Measurements from ENCODE around the gene PPARD.

Gene PPARD

DNA sequence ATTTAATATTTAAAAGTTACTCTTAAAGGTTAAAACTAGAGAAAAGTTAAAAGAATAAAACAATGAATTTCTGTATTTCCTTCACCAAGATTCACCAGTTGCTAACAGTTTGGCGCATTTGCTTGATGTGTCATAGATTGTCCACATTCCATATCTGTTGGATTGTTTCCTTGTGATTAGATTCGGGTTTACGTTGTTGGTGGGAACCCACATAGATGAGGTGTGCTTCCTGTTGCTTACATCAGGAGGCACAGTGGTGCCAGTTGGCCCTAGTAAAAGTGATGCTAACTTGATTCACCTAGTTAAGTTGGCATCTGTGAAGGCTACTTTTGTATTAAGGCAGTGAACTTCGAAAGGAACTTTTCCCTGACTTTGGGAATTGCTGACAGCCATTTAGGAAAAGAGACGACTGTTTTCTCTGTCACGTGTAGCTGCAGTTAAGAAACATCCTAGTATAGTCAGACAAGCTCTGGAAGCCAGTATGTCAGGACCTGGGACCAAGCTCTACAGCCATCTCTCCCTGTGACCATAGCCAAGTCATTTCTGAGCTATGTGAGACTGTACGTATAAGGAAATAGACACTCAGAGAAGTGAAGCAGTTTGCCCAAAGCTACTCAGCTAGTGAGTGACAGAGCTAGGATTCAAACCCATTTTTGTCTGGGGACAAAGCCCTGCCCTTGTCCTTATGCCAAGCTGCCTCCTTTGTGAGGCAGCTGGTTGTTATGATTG is 49.0 kb downstream of the PPARD start:
- Mint-ChIP-seq H3K36me3 (peaks cover 6% of the 10 kb centered on the region), H3K4me1 (peaks cover 34% of the 10 kb centered on the region), H3K27me3 (no peaks in the 10 kb centered on the region), H3K4me3 (no peak overlapping the region), H3K27ac (no peak overlapping the region), H3K9me3 (no peaks in the 10 kb centered on the region)
- DNase-seq (ENCODE audit: low spot score in 2 of 2) = no peak
- no peak for ATAC-seq (ENCODE audit: low read depth)

DNA sequence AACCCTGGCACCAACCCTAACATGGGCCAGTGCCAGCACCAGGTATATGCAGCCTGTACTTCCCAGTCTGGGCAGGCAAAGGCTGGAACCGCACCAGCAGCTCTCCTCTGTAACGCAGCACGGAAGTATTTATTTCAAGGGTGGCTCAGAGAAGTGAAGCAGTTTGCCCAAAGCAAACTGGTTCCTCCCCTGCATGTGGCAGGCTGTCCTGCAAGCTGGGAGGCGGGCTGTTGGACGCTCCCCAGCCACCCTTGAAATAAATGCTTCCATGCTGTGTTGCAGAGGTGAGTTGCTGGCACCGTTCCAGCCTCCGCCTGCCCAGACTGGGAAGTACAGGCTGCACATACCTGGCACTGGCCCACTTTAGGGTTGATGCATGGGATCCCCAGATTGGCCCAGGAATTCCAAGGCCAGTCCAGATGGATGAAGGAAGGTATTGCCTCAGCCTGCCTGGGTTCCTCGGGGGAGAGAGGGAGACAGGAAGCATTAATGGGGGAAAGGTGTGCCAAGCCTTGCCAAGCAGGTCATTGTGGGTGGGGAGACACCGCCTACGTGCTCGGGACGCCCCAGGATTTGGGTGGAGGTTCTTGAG is 49.8 kb downstream of the PPARD start:
- Mint-ChIP-seq H3K36me3 (peaks cover 4% of the 10 kb centered on the region), H3K4me3 (no peak overlapping the region), H3K27me3 (no peaks in the 10 kb centered on the region), H3K9me3 (no peaks in the 10 kb centered on the region), H3K27ac (no peak overlapping the region), H3K4me1 (peaks cover 33% of the 10 kb centered on the region)
- DNase-seq (ENCODE audit: low spot score in 2 of 2) = no peak
- no peak for ATAC-seq (ENCODE audit: low read depth)

DNA sequence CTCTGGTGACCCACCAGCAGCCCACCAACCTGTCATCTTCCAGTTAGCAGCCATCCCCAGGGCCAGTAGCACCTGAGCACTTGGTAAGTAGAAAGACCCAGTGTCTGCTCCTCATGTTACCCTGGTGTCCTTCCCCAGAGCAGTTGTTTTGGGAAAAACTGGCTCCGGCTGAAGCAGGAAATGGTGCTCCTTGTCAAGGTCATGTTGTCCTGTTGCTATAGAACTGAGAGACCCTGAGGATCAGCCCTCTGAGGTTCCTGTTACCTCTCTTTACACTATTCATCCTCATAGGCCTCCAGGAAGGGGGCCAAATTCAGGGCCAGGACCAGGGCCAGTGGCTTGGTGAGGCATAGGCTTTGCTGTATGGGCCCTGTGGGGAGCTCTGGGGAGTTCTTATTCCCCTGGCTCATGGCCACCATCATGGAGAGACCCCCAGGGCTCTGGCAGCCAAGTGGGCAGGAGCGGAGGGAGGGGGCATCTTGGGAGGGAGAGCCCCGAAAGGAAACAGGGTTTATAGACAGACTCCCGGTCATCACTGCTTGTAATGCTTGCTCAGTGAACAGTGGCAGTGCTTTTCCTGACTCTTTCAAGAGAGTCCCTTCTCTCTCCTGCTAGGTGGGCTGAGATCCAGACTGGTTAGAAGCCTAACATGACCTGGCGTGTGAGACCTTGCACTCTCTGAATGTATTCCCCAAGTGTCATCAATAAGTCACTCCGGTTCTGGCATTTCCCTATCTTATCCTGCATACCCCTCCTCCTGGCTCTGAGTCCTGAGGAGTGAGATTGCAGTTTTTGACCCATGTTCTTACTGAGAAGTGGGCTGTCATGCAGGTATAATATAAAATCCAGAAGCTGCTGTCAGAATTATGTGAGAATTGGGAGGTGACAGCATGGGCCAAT is 50.7 kb downstream of the PPARD start:
- H3K27me3 Mint-ChIP-seq = no peaks in the 10 kb centered on the region
- DNase-seq (ENCODE audit: low spot score in 2 of 2) (no peak), ATAC-seq (ENCODE audit: low read depth) (no peak)
- H3K9me3 Mint-ChIP-seq = no peaks in the 10 kb centered on the region
- no peak overlapping the region for H3K4me3 Mint-ChIP-seq
- peak overlapping the region; percentile 86 for H3K27ac Mint-ChIP-seq
- peaks cover 32% of the 10 kb centered on the region for H3K4me1 Mint-ChIP-seq
- H3K36me3 Mint-ChIP-seq = peaks cover 5% of the 10 kb centered on the region

DNA sequence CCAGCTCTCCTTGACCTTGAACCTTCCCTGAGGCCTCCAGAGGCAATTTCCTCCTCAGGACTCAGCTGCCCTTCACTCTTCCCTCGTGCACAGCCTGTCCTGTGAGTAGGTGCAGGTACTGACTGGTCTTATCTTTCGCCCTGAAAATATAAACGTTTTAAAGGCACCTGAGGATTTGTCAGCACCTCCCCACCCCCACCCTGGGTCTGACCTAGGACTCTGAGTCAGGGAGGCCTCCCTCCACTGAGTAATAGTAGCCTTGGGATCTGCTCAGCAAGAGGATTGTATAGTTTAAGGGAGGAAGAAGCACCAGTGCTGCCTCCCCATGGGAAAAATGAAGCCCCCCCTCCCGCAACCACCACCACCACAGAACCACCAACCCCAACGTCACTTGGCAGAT is 54.6 kb downstream of the PPARD start:
- no peak for DNase-seq (ENCODE audit: low spot score in 2 of 2)
- H3K4me3 Mint-ChIP-seq = no peak overlapping the region
- peaks cover 32% of the 10 kb centered on the region for H3K4me1 Mint-ChIP-seq
- no peak for ATAC-seq (ENCODE audit: low read depth)
- H3K27ac Mint-ChIP-seq = no peak overlapping the region
- no peaks in the 10 kb centered on the region for H3K27me3 Mint-ChIP-seq
- peaks cover 12% of the 10 kb centered on the region for H3K36me3 Mint-ChIP-seq
- no peaks in the 10 kb centered on the region for H3K9me3 Mint-ChIP-seq

DNA sequence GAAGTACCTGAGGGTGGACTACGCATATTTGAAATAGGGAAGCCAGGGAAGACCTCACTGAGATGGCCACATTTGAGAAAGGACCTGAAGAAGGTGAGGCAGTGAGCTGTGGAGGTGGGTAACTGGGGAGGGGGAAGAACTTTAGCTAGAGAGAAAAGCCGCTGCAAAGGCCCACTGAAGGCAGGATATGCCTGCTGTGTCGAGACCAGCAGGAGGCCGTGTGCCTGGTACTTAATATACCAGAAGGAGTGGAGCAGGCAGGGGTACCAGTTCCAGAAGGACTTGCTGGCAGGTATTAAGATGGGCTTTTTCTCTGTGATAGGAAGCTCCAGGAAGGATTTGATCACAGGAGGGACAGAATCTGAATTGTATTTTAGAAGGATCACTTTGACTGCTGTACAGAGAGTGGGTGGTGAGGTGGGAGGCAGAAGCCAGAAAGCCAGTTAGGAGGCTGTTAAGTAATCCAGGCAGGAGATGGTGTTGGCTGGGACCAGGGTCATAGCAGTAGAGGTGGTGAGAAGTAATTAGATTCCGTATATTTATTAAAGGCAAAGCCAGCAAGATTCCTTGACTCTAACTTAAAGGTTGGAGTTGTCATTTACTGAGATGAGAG is 55.6 kb downstream of the PPARD start:
- Mint-ChIP-seq H3K36me3 (peaks cover 12% of the 10 kb centered on the region), H3K27ac (peak overlapping the region; percentile 2), H3K4me1 (peaks cover 24% of the 10 kb centered on the region), H3K4me3 (no peak overlapping the region), H3K27me3 (no peaks in the 10 kb centered on the region), H3K9me3 (no peaks in the 10 kb centered on the region)
- ATAC-seq (ENCODE audit: low read depth) = no peak
- no peak for DNase-seq (ENCODE audit: low spot score in 2 of 2)

DNA sequence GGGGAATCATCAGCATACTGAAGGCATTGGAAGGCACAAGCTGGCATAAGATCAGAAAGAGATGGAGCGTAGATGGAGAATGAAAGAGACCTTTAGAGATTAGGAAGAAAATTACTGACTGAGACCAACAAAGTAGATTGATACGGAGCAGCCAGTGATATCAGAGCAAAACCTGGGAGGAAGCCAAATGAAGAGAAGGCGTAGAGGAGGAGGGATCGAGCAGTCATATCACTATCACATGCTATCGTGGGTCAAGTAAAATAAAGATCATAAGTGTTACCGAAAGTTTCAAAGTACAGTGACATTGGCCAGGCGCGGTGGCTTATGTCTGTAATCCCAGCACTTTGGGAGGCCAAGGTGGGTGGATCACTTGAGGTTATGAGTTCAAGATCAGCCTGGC is 56.2 kb downstream of the PPARD start:
- ATAC-seq (ENCODE audit: low read depth) (no peak), DNase-seq (ENCODE audit: low spot score in 2 of 2) (no peak)
- Mint-ChIP-seq H3K9me3 (no peaks in the 10 kb centered on the region), H3K4me3 (no peak overlapping the region), H3K4me1 (peaks cover 20% of the 10 kb centered on the region), H3K36me3 (peaks cover 13% of the 10 kb centered on the region), H3K27ac (peak overlapping the region; percentile 2), H3K27me3 (no peaks in the 10 kb centered on the region)

DNA sequence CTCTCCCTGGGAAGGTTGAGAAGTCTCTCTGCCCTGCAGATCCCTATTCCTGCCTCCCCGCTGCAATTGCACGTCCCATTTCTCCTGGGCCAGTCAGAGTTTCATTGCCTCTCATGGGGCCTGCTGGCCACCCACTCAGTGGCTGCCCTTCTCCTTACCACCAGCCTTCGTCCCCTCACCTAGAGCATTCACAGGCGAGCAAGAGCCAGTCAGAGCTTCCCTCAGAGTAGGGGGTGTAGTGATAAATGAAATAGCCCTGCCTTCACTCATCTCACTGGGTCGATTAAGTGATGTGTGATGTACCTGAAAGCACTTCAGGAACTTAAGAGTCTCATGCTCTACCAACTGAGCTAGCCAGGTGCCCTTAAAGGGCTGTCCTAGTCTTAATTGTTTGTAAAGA is 57.8 kb downstream of the PPARD start:
- H3K4me1 Mint-ChIP-seq = peaks cover 15% of the 10 kb centered on the region
- H3K27me3 Mint-ChIP-seq = no peaks in the 10 kb centered on the region
- no peak for ATAC-seq (ENCODE audit: low read depth)
- H3K4me3 Mint-ChIP-seq = no peak overlapping the region
- DNase-seq (ENCODE audit: low spot score in 2 of 2) = no peak
- H3K27ac Mint-ChIP-seq = no peak overlapping the region
- no peaks in the 10 kb centered on the region for H3K9me3 Mint-ChIP-seq
- H3K36me3 Mint-ChIP-seq = peaks cover 14% of the 10 kb centered on the region

DNA sequence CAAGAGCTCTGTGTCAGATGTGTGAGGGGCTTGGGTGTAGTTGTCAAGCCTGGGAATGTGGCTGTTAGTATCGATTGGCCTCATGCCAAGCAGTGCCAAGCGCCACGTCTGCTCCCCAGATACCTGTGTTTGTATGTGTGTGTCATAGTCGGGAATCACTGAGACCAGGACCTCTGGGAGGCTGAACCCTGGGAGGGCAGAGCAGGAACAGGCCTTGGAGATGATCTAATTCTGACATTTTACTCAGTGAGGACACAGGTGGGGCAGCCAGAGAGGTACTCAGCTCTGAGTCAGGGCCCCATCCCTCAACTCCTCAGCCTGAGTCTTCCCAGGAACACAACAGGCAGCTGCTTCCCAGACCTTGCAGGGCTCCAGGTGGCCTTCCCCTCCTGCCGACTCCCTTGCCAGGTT is 58.5 kb downstream of the PPARD start:
- ATAC-seq (ENCODE audit: low read depth) (no peak), DNase-seq (ENCODE audit: low spot score in 2 of 2) (no peak)
- Mint-ChIP-seq H3K9me3 (no peaks in the 10 kb centered on the region), H3K36me3 (peaks cover 14% of the 10 kb centered on the region), H3K27ac (no peak overlapping the region), H3K4me1 (peaks cover 11% of the 10 kb centered on the region), H3K27me3 (no peaks in the 10 kb centered on the region), H3K4me3 (no peak overlapping the region)

DNA sequence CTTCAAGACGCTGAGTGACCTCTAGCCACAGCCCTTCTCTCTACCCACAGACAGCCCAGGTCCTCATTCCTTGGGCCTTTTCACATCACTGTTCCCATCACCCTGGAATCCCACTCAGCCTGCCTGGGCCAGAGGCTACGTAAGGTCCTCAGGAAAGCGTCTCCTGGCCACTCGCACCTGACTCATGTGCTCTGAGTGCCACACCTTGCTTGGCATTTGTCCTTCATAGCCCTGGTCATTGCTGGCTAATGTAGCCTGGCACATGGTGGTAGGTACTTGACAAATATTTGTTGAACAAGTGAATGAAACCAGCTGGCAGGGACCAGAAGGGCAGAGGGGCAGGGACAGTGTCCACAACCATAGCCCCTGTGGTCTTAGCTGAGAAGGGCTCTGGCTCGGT is 59.2 kb downstream of the PPARD start:
- DNase-seq (ENCODE audit: low spot score in 2 of 2) (no peak), ATAC-seq (ENCODE audit: low read depth) (no peak)
- H3K4me3 Mint-ChIP-seq = no peak overlapping the region
- no peaks in the 10 kb centered on the region for H3K9me3 Mint-ChIP-seq
- H3K27ac Mint-ChIP-seq = no peak overlapping the region
- H3K4me1 Mint-ChIP-seq = peaks cover 15% of the 10 kb centered on the region
- peaks cover 14% of the 10 kb centered on the region for H3K36me3 Mint-ChIP-seq
- H3K27me3 Mint-ChIP-seq = no peaks in the 10 kb centered on the region

DNA sequence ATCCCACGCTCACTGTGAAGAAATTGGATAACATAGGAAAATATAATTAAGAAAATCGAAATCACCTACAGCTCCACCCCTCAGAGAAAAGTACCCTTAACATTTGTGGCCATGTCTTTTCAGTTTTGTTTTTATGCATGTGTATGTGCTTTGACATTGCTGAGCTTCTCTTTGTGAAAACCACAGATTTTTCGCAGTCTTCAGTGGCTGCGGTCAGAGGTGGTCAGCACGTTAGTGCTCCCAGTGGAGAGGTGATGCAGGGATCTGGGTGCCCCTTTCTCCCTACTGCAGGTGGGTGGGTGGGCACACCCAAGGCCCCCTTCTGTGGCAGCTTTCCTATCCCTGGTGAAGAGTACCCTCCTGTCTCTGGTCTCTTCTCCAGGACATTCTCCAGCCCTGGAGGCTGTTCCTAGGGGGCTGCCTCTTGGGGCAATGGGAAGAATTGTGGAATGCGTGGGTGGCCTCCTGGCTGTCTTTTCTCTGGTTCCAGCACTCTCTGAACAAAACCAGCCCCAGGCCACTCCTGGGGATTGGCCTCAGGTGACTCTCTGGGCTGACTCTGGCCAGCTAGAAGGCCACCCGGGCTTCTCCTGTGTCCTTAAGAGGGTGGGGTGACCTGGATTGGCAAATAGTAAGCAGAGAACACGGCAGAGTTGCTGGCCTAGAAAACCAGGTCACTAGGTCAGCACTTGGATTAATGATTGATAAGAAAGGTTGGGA is 59.9 kb downstream of the PPARD start:
- H3K4me1 Mint-ChIP-seq = peaks cover 18% of the 10 kb centered on the region
- H3K36me3 Mint-ChIP-seq = peaks cover 14% of the 10 kb centered on the region
- ATAC-seq (ENCODE audit: low read depth) = no peak
- no peak for DNase-seq (ENCODE audit: low spot score in 2 of 2)
- H3K27ac Mint-ChIP-seq = no peak overlapping the region
- no peak overlapping the region for H3K4me3 Mint-ChIP-seq
- H3K9me3 Mint-ChIP-seq = no peaks in the 10 kb centered on the region
- H3K27me3 Mint-ChIP-seq = no peaks in the 10 kb centered on the region

DNA sequence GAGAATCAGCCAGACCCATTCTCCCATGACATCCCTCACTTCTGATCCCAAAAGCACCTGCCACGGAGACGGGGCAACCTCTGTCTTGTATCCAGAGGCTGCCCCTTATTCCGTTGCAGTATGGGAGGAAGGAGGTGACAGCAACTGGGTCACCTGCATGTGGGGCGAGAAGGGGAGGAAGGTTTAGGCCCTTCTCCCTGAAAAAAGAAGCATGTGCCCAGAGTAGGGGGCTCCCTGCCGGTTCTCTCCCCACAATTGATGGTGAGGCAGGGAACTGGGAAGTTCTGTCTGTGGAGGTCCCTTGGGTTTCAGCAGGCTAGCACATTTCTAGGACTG is 60.5 kb downstream of the PPARD start:
- Mint-ChIP-seq H3K27ac (no peak overlapping the region), H3K36me3 (peaks cover 10% of the 10 kb centered on the region)

DNA sequence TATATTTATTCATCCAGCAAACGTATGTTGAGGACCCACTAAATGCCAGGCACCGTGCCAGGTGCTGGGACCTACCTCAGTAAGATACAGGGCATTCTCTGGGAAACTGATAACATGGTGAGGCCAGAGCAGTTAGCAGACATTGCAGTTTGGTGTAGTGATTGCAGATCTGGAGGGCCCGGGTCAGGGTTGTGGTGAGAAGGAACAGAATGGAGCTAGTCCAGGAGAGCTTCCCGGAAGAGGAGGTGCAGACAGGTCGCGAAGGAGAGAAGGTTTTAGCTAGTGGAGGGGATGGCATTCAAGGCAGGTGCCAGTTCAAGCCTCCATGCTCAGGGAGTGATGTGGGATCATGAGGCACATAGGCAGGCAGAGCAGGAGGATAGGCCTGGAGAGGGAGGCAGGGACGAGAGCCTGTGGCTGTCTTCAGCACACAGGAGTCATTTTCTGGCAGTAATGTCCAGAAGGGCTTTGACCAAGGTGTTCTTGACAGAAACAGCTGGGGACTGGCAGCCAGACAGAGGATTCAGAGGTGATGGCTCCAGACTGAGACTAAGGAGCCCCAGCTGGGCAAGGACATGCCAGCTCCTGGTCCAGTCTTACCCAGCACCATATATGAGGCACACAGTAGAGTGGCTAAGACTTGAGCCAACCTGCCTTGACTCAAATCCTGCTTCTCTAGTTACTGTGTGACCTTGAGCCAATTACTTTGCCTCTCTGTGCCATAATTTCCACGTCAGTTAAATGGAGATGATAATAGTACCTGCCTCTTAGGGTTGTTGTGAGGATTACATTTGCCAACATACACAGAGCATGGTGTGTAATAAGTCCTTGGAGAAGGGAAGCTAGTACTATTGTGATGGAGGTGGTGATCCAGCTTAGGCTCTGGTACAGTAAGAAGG is 61.4 kb downstream of the PPARD start:
- no peak for DNase-seq (ENCODE audit: low spot score in 2 of 2)
- Mint-ChIP-seq H3K4me3 (no peak overlapping the region), H3K27me3 (no peaks in the 10 kb centered on the region), H3K27ac (peak overlapping the region; percentile 24), H3K36me3 (peaks cover 7% of the 10 kb centered on the region), H3K9me3 (no peaks in the 10 kb centered on the region), H3K4me1 (peaks cover 15% of the 10 kb centered on the region)
- no peak for ATAC-seq (ENCODE audit: low read depth)

More for the DNA sequence above, 60.5 kb downstream of the PPARD start:
- Mint-ChIP-seq H3K27me3 (no peaks in the 10 kb centered on the region), H3K4me1 (peaks cover 19% of the 10 kb centered on the region), H3K4me3 (no peak overlapping the region), H3K9me3 (no peaks in the 10 kb centered on the region)
- DNase-seq (ENCODE audit: low spot score in 2 of 2) = no peak
- ATAC-seq (ENCODE audit: low read depth) = no peak

Measured in memory B cell (primary cell).